Endothelial cell of umbilical vein (primary cell): ENCODE data around the gene ZFYVE26.

ENCODE experiments used
- CTCF ChIP-seq, 2 donors: IDR thresholded peaks; 1 replicate in 1 of 2; 2 replicates in 1 of 2; pipeline ENCODE4 v1.5.1; 2011; ENCODE audit warnings: low read length in 2 of 2, mild to moderate bottlenecking in 2 of 2, moderate library complexity in 2 of 2, control low read depth in 1 of 2, inconsistent platforms in 1 of 2, low read depth in 1 of 2; ENCODE audit not compliant: insufficient read depth in 1 of 2; ENCODE audit errors: extremely low read depth in 1 of 2
- EZH2 ChIP-seq: IDR thresholded peaks from 2 replicates; pipeline ENCODE4 v1.6.1; 2012; ENCODE audit warnings: borderline replicate concordance, low read depth, mild to moderate bottlenecking, moderate library complexity, low read length, inconsistent platforms; ENCODE audit not compliant: severe bottlenecking
- FOS ChIP-seq: IDR thresholded peaks from 2 replicates; pipeline ENCODE4 v1.6.1; 2011; ENCODE audit warnings: mild to moderate bottlenecking, low read length, moderate library complexity, borderline replicate concordance; ENCODE audit not compliant: insufficient read depth
- GATA2 ChIP-seq: IDR thresholded peaks from 2 replicates; pipeline ENCODE4 v1.7.0; 2011; ENCODE audit warnings: low read depth, mild to moderate bottlenecking, moderate library complexity, mixed read lengths, low read length; ENCODE audit not compliant: insufficient read length, insufficient read depth
- JUN ChIP-seq: IDR thresholded peaks from 2 replicates; pipeline ENCODE4 v1.6.1; 2011; ENCODE audit warnings: borderline replicate concordance, low read depth; ENCODE audit not compliant: insufficient read length, insufficient read depth
- MAX ChIP-seq: IDR thresholded peaks from 2 replicates; pipeline ENCODE4 v1.6.1; 2011; ENCODE audit not compliant: insufficient read depth, insufficient read length
- MYC ChIP-seq: IDR thresholded peaks from one replicate; pipeline ENCODE4 v1.6.1; 2011; ENCODE audit warnings: mild to moderate bottlenecking, low read depth, low read length
- POLR2A ChIP-seq: IDR thresholded peaks from 2 replicates; pipeline ENCODE4 v1.6.1; 2012; ENCODE audit warnings: low read depth, mild to moderate bottlenecking, control low read depth, low read length
- POLR2AphosphoS5 ChIP-seq: IDR thresholded peaks from 2 replicates; pipeline ENCODE4 v1.6.1; 2012; ENCODE audit warnings: low read depth, mild to moderate bottlenecking, control low read depth, low read length, moderate library complexity; ENCODE audit not compliant: insufficient read depth

- TF ChIP-seq POLR2AphosphoS5 (peak; percentile 64), EZH2 (no peak), CTCF (IDR thresholded peaks at IDR 0.05; ENCODE audit: extremely low read depth in 1 of 2, insufficient read depth in 1 of 2, low read depth in 1 of 2, low read length in 2 of 2) (no peak), MAX (peak; percentile 86), GATA2 (no peak), MYC (no peak), POLR2A (peak; percentile 73), JUN (no peak), FOS (no peak)
Observed at GRCh38 chr14:67816326-67817002, at the start of gene ZFYVE26.
